ENCODE measurements around the gene TNS3. TPM values are rescaled to one million over a fixed set of nuclear protein-coding genes. Genes with fewer than 3 reads are reported as not detected.
"Not testable (repeated sequence)": the region's sequence is repeated elsewhere in the genome, so short reads cannot be mapped to it uniquely, and the experiment has no call there.

Gene TNS3
- total and polyA plus RNA-seq, 9 donors, result 20.2 to 49.1 (median 29.7) TPM

- Histone ChIP-seq H3K4me3 (ENCODE audit: low read length) (no peak overlapping the region), H3K27ac (ENCODE audit: low read length) (no peak overlapping the region), H3K4me1 (ENCODE audit: control insufficient read depth, insufficient read depth, low read length) (no peaks in the 10 kb centered on the region), H3K27me3 (ENCODE audit: control insufficient read depth, insufficient read depth, low read length) (no peaks in the 10 kb centered on the region), H3K9me3 (replicated peaks; ENCODE audit: control insufficient read depth, low read depth, low read length) (peaks cover 7% of the 10 kb centered on the region), H3K36me3 (ENCODE audit: control insufficient read depth, insufficient read depth, low read length) (peaks cover 15% of the 10 kb centered on the region)
- DNase-seq, result no peak
- WGBS (ENCODE audit: insufficient coverage), result 89% methylated on average over 4 of the region's 4 CpGs
Observed at GRCh38 chr7:47273088-47273487, 308.8 kb downstream of the TNS3 start.

GRCh38 chr7:47271749-47272148, 310.2 kb downstream of the TNS3 start:
- peaks cover 6% of the 10 kb centered on the region for H3K36me3 ChIP-seq (ENCODE audit: control insufficient read depth, insufficient read depth, low read length)
- H3K9me3 ChIP-seq (replicated peaks; ENCODE audit: control insufficient read depth, low read depth, low read length), result peaks cover 9% of the 10 kb centered on the region
- no peak overlapping the region for H3K27ac ChIP-seq (ENCODE audit: low read length)
- H3K4me3 ChIP-seq (ENCODE audit: low read length), result no peak overlapping the region
- H3K4me1 ChIP-seq (ENCODE audit: control insufficient read depth, insufficient read depth, low read length), result peaks cover under 1% of the 10 kb centered on the region
- WGBS (ENCODE audit: insufficient coverage), result no CpG with 5 or more reads among the region's 3 CpGs
- DNase-seq, result no peak
- H3K27me3 ChIP-seq (ENCODE audit: control insufficient read depth, insufficient read depth, low read length), result no peaks in the 10 kb centered on the region

GRCh38 chr7:47268851-47269836, 312.8 kb downstream of the TNS3 start:
- Histone ChIP-seq H3K36me3 (ENCODE audit: control insufficient read depth, insufficient read depth, low read length) (no peaks in the 10 kb centered on the region), H3K4me1 (ENCODE audit: control insufficient read depth, insufficient read depth, low read length) (peaks cover 5% of the 10 kb centered on the region)
- WGBS (ENCODE audit: insufficient coverage), result 79% methylated on average over 7 of the region's 7 CpGs

GRCh38 chr7:47267346-47267745, 314.6 kb downstream of the TNS3 start:
- WGBS (ENCODE audit: insufficient coverage), result 89% methylated on average over 5 of the region's 7 CpGs
- no peak for DNase-seq
- H3K4me3 ChIP-seq (ENCODE audit: low read length), result no peak overlapping the region
- H3K9me3 ChIP-seq (replicated peaks; ENCODE audit: control insufficient read depth, low read depth, low read length), result peaks cover 7% of the 10 kb centered on the region
- no peak overlapping the region for H3K27ac ChIP-seq (ENCODE audit: low read length)
- H3K4me1 ChIP-seq (ENCODE audit: control insufficient read depth, insufficient read depth, low read length), result peaks cover 5% of the 10 kb centered on the region
- H3K36me3 ChIP-seq (ENCODE audit: control insufficient read depth, insufficient read depth, low read length), result no peaks in the 10 kb centered on the region
- no peaks in the 10 kb centered on the region for H3K27me3 ChIP-seq (ENCODE audit: control insufficient read depth, insufficient read depth, low read length)

More at GRCh38 chr7:47268851-47269836, 312.8 kb downstream of the TNS3 start:
- Histone ChIP-seq H3K4me3 (ENCODE audit: low read length) (no peak overlapping the region), H3K27me3 (ENCODE audit: control insufficient read depth, insufficient read depth, low read length) (no peaks in the 10 kb centered on the region), H3K27ac (ENCODE audit: low read length) (no peak overlapping the region), H3K9me3 (replicated peaks; ENCODE audit: control insufficient read depth, low read depth, low read length) (peaks cover 9% of the 10 kb centered on the region)
- DNase-seq, result no peak

- no peak overlapping the region for H3K27ac ChIP-seq (ENCODE audit: low read length)
Observed at GRCh38 chr7:47266799-47267198, 315.1 kb downstream of the TNS3 start.

GRCh38 chr7:47266131-47266706, 315.7 kb downstream of the TNS3 start:
- Histone ChIP-seq H3K4me1 (ENCODE audit: control insufficient read depth, insufficient read depth, low read length) (peaks cover 5% of the 10 kb centered on the region), H3K36me3 (ENCODE audit: control insufficient read depth, insufficient read depth, low read length) (no peaks in the 10 kb centered on the region), H3K9me3 (replicated peaks; ENCODE audit: control insufficient read depth, low read depth, low read length) (peaks cover 7% of the 10 kb centered on the region), H3K27me3 (ENCODE audit: control insufficient read depth, insufficient read depth, low read length) (no peaks in the 10 kb centered on the region), H3K4me3 (ENCODE audit: low read length) (no peak overlapping the region), H3K27ac (ENCODE audit: low read length) (no peak overlapping the region)
- peak; percentile 83 for DNase-seq
- 10% methylated on average over 4 of the region's 7 CpGs for WGBS (ENCODE audit: insufficient coverage)

More at GRCh38 chr7:47266799-47267198, 315.1 kb downstream of the TNS3 start:
- no peaks in the 10 kb centered on the region for H3K36me3 ChIP-seq (ENCODE audit: control insufficient read depth, insufficient read depth, low read length)
- peaks cover 5% of the 10 kb centered on the region for H3K4me1 ChIP-seq (ENCODE audit: control insufficient read depth, insufficient read depth, low read length)
- H3K9me3 ChIP-seq (replicated peaks; ENCODE audit: control insufficient read depth, low read depth, low read length), result peaks cover 7% of the 10 kb centered on the region
- H3K27me3 ChIP-seq (ENCODE audit: control insufficient read depth, insufficient read depth, low read length), result no peaks in the 10 kb centered on the region
- no peak overlapping the region for H3K4me3 ChIP-seq (ENCODE audit: low read length)
- WGBS (ENCODE audit: insufficient coverage), result 90% methylated on average over 6 of the region's 6 CpGs
- DNase-seq, result no peak

GRCh38 chr7:47265621-47266020, 316.3 kb downstream of the TNS3 start:
- Histone ChIP-seq H3K9me3 (replicated peaks; ENCODE audit: control insufficient read depth, low read depth, low read length) (peaks cover 7% of the 10 kb centered on the region), H3K36me3 (ENCODE audit: control insufficient read depth, insufficient read depth, low read length) (no peaks in the 10 kb centered on the region), H3K27ac (ENCODE audit: low read length) (no peak overlapping the region), H3K4me1 (ENCODE audit: control insufficient read depth, insufficient read depth, low read length) (peaks cover 5% of the 10 kb centered on the region), H3K27me3 (ENCODE audit: control insufficient read depth, insufficient read depth, low read length) (no peaks in the 10 kb centered on the region), H3K4me3 (ENCODE audit: low read length) (no peak overlapping the region)
- 100% methylated on average over 1 of the region's 4 CpGs for WGBS (ENCODE audit: insufficient coverage)
- DNase-seq, result no peak

- no peak for DNase-seq
- WGBS (ENCODE audit: insufficient coverage), result 76% methylated on average over 6 of the region's 8 CpGs
Observed at GRCh38 chr7:47264021-47264651, 317.8 kb downstream of the TNS3 start.

GRCh38 chr7:47262881-47263280, 319.0 kb downstream of the TNS3 start:
- H3K27me3 ChIP-seq (ENCODE audit: control insufficient read depth, insufficient read depth, low read length), result no peaks in the 10 kb centered on the region
- no peak overlapping the region for H3K4me3 ChIP-seq (ENCODE audit: low read length)
- H3K9me3 ChIP-seq (replicated peaks; ENCODE audit: control insufficient read depth, low read depth, low read length), result no peaks in the 10 kb centered on the region
- WGBS (ENCODE audit: insufficient coverage), result no CpG with 5 or more reads among the region's 3 CpGs
- no peak overlapping the region for H3K27ac ChIP-seq (ENCODE audit: low read length)
- no peak for DNase-seq
- H3K4me1 ChIP-seq (ENCODE audit: control insufficient read depth, insufficient read depth, low read length), result peaks cover 5% of the 10 kb centered on the region
- H3K36me3 ChIP-seq (ENCODE audit: control insufficient read depth, insufficient read depth, low read length), result no peaks in the 10 kb centered on the region

More at GRCh38 chr7:47264021-47264651, 317.8 kb downstream of the TNS3 start:
- Histone ChIP-seq H3K4me3 (ENCODE audit: low read length) (no peak overlapping the region), H3K9me3 (replicated peaks; ENCODE audit: control insufficient read depth, low read depth, low read length) (peaks cover 7% of the 10 kb centered on the region), H3K4me1 (ENCODE audit: control insufficient read depth, insufficient read depth, low read length) (peaks cover 5% of the 10 kb centered on the region), H3K27me3 (ENCODE audit: control insufficient read depth, insufficient read depth, low read length) (no peaks in the 10 kb centered on the region), H3K36me3 (ENCODE audit: control insufficient read depth, insufficient read depth, low read length) (no peaks in the 10 kb centered on the region), H3K27ac (ENCODE audit: low read length) (no peak overlapping the region)

- H3K27me3 ChIP-seq (ENCODE audit: control insufficient read depth, insufficient read depth, low read length); H3K4me1 ChIP-seq (ENCODE audit: control insufficient read depth, insufficient read depth, low read length); H3K36me3 ChIP-seq (ENCODE audit: control insufficient read depth, insufficient read depth, low read length); H3K9me3 ChIP-seq (replicated peaks; ENCODE audit: control insufficient read depth, low read depth, low read length); DNase-seq; H3K27ac ChIP-seq (ENCODE audit: low read length); H3K4me3 ChIP-seq (ENCODE audit: low read length): not testable (repeated sequence)
- WGBS (ENCODE audit: insufficient coverage), result 98% methylated on average over 8 of the region's 11 CpGs
Observed at GRCh38 chr7:47262160-47262559, 319.8 kb downstream of the TNS3 start.
